HG03135 (cell line): ENCODE measurements around the gene WDR74.
"Not testable (repeated sequence)": the region's sequence is repeated elsewhere in the genome, so short reads cannot be mapped to it uniquely, and the experiment has no call there.

Experiments
- ATAC-seq: cut with Tn5 transposase; IDR thresholded peaks from one replicate; pipeline ENCODE4 v1.9.1; 2021; ENCODE audit warnings: mild to moderate bottlenecking, moderate library complexity; ENCODE audit not compliant: unreplicated experiment

Gene WDR74

DNA sequence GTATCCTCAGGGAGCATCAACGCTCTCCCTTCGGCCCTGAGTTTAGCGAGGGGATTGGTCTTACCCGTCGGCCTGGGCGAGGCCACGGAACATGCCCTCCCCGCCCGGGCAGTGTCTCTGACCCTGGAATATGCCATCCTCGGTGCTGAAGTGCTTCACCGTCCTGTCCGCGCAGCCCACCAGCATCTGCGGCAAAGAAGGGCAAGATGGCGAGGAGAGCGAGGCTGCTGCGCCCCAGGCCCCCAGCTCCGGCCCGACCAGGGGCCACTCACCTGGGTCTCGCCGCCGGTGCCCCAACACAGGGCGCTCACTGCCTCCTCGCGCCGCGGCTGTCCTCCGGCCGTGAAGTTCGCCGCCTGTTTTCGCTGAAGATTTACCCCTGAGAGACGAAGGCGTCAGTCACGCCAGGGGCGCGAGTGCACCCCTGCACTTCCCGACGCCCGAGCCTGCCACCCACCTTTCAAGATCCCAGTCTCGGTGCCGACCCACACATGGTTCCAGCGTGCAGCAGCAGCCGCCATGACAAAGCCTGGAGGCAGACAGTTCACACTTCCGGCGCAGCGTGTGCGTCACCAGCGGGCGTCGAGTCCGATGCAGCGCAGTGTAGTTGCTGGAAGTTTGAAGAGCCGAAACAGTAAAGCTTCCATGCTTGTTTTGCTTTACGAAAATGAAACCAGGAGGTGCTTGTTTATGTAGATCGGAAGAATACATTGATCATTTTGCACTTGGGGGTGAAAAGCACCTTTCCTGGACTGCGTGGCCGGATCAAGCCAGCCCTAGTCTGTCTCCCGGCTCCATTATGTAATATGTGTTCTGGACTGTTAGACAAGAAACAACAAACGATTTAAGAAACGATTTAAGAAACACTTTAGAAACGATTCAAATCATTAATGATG lies at the start of gene WDR74:
Gene WDR74, minus strand, starts transcription at position 541 of the 896 bp plus-strand sequence. Its CDS starts 20 bp downstream, at position 521.
- ATAC-seq, result peak; percentile 45

DNA sequence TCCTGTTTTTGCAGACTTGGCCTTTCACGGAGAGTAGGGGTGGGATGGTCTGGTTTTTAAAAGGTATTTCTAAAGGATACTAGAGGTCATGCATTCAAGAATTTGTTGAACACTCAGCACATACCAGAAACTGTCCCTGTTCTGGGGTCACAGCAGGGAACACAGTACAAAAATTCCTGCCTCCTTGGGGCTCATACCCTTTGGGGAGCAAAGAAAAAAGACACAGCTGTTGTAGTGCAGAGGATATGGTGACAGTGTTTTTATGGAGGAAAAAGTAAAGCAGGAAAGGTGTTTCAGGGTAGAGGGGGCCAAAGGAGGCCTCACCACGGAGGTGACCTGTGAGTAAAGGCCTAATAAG lies 49.7 kb upstream of the WDR74 start:
- ATAC-seq, result no peak

DNA sequence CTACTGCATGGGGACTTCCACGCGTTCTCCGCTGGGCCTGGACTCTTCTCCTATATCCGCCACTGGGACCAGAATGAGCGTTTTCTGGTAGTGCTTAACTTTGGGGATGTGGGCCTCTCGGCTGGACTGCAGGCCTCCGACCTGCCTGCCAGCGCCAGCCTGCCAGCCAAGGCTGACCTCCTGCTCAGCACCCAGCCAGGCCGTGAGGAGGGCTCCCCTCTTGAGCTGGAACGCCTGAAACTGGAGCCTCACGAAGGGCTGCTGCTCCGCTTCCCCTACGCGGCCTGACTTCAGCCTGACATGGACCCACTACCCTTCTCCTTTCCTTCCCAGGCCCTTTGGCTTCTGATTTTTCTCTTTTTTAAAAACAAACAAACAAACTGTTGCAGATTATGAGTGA lies 49.0 kb upstream of the WDR74 start:
- ATAC-seq, result no peak

DNA sequence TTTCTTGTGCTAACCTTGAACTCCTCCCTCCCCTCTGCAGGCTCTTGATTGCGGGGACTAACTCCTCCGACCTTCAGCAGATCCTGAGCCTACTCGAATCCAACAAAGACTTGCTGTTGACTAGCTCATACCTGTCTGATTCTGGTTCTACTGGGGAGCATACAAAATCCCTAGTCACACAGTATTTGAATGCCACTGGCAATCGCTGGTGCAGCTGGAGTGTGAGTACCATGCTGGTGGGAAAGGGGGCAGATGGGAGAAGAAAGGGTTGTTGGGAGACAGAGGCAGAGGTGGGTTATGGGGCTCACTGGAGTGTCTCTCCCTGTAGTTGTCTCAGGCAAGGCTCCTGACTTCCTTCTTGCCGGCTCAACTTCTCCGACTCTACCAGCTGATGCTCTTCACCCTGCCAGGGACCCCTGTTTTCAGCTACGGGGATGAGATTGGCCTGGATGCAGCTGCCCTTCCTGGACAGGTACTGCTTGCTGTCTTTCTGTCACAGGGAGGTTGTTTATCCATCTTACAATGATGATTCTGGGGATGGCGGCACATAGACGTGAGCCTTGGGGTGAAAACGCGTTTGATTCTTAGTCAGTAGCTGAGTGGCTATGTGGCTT lies 45.9 kb upstream of the WDR74 start:
- ATAC-seq, result no peak

DNA sequence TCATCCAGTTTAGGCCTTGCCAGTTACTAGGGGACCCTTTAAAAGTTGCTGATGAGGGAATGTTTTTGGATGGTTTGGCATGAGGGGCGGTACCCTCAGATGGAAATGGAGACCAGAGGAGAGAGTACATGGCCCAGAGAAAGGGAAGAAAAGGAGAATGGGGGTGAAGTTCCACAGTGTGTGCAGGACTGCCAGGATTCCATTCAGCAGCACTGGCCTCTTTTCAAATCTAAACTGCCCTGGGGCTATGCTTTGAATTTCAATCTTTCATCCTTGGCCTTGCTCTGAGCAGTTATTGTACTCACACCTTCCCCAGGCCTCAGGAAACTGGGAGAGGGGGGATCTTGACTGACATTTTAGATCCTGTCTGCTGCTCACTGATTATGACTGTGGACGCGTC lies 44.3 kb upstream of the WDR74 start:
- no peak for ATAC-seq

DNA sequence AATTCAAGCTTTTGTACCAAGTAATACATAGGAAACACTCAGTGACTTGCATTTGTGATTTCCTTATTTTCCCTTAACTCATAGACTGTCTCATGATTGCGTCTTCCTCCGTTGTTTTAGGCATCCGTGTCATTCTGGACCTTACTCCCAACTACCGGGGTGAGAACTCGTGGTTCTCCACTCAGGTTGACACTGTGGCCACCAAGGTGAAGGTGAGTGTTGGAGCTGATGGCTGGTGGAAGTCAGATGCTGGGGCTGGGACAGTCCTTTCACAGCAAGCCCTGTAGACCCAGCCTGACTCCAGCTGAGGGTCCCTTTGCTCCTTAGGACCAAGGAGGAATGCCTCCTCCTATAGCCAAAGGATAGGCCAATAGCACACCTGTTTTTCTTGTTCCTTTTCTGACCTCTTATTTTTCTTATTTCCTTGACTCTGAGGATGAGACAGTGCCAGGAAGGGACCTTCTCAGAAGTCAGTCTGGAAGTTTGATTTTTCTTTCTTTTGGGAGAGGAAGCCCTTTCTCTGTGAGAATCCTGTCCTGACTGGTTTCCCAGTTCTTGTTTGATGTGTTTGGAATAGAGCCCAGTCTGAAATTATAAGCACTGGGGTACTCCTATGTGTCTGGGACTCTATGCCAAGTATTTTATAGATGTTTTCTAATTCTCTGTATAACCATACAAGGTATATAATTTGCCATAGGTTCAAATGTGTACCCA lies 43.6 kb upstream of the WDR74 start:
- ATAC-seq, result no peak

DNA sequence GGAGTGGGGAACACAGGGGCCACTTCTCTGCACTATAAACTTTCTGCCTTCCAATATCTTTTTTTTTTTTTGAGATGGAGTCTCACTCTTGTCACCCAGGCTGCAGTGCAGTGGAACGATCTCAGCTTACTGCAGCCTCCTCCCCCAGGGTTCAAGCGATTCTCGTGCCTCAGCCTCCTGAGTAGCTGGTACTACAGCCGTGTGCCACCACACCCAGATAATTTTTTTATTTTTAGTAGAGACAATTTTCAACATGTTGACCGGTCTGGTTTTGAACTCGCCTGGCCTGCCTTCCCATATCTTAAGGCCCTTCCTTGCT lies 43.0 kb upstream of the WDR74 start:
- ATAC-seq, result no peak

DNA sequence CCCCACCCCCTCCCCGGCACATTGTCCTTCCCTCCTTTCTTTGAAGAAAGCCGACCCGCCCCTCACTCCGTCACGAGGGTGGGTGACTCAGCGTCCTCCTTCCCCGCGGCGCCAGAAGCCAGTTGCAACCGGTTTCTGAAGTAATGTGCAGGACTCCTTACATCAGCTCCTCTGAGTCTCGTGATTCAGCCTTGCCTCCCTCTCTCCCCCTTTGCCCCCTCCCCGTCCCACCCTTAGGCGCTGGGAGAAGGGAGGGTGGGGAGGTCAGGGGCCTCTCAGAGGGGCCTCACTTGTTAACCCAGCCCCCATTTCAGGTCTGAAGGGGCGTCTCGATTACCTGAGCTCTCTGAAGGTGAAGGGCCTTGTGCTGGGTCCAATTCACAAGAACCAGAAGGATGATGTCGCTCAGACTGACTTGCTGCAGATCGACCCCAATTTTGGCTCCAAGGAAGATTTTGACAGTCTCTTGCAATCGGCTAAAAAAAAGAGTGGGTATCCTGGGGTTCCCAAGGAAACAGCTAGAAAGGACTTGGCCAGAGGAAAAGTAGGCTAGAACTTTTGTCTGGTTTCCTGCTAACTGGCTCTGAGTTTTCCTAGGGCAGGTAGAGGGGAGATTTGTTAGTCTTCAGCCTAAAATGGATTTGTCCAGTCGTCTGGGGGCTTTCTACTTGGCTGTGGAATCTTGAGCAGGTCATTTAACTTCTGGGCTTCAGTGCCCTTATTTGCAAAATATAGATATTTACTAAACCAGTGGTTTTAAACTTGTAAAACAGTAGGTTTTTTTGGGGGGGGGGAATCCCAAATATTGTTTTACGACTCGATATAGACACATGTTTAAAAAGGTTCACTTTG lies 42.4 kb upstream of the WDR74 start:
- peak; percentile 41 for ATAC-seq

DNA sequence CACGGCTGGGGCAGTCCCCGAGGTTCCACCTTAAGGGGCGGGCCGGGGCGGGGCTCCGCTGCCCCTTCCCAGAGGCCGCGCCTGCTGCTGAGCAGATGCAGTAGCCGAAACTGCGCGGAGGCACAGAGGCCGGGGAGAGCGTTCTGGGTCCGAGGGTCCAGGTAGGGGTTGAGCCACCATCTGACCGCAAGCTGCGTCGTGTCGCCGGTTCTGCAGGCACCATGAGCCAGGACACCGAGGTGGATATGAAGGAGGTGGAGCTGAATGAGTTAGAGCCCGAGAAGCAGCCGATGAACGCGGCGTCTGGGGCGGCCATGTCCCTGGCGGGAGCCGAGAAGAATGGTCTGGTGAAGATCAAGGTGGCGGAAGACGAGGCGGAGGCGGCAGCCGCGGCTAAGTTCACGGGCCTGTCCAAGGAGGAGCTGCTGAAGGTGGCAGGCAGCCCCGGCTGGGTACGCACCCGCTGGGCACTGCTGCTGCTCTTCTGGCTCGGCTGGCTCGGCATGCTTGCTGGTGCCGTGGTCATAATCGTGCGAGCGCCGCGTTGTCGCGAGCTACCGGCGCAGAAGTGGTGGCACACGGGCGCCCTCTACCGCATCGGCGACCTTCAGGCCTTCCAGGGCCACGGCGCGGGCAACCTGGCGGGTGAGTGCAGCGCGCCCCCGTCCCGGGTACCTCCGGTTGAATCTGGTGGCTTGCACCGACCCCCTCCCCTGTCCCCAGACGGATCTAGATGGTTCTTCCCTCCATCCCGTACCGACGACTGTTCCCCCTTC lies 41.6 kb upstream of the WDR74 start, which contains the start of gene SLC3A2:
Gene SLC3A2, plus strand, starts transcription at position 94 of the 776 bp plus-strand sequence. Its CDS starts 128 bp downstream, at position 222.
- peak; percentile 70 for ATAC-seq

DNA sequence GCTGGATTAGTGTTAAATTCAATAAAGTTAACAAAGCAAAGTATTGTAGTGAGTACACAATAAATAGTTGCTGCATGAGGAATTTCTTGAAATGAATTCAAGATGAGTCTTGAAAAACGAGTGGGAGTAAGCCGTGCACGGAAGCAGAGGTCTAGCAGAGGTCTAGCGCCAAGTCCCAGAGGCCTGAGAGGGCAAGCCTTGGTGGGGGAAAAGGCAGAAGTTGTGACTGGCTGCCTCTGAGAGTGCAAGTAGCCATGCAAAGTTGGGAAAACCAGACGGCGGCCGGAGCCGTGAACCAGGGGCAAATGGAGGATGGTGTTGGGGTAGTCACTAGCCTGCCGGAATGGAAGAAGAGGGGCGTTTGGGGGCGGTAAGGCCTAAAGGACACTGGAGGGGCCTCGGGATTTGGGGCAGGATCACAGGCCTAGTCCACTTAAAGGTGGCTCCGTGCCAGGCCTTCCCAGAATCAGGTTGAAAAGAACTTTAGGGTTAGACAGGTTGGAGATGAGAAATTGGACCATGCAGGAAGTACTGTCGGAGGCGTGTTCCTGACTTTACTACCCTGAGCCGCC lies 40.9 kb upstream of the WDR74 start:
- peak; percentile 11 for ATAC-seq

DNA sequence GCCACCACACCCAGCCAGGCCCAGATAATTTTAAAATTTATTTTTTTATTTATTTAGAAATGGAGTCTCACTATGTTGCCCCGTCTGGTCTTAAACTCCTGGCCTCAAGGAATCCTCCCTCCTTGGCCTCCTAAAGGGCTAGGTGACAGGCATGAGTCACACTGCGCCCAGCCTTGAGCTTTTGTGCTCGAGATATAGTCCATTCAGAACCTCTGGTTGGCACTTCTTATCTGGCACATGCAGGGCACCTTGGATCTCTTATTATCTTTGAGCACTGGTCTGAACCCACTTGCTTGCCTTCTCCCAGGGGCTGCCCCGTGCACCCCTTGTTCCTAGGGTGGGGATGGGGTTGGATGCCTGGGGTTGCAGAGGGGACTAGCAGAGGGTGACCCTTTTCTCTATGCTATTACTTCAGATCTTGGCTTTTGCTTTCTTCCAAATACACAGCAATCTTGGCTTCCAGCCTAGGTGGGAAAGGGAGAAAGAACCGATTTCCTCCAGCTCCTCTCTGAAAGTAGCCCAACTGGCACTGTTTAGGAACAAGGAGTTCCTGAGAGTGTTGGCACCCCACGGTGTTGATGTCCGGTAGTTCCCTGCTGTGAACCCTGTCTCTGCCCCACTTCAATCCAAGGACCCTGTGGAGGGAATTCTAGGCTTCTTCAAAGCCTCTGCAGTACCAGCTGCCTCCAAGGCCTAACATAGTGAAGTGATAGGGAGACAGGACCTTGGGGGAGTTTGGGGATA lies 40.0 kb upstream of the WDR74 start:
- ATAC-seq, result no peak

DNA sequence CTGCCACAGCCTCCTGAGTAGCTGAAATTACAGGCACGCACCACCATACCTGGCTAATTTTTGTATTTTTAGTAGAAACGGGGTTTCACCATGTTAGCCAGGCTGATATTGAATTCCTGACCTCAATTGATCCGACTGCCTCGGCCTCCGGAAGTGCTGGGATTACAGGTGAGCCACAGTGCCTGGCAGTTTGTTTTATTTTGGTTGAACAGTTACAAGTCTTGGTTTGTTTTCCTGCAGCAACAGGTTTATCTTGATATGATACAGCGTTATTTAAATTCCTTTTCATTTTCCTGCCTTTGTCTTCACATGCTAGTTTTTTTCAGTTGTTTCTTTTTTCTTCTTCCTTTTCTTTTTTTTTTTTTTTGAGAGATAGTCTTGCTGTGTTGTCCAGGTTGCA lies 37.3 kb upstream of the WDR74 start:
- ATAC-seq, result no peak

DNA sequence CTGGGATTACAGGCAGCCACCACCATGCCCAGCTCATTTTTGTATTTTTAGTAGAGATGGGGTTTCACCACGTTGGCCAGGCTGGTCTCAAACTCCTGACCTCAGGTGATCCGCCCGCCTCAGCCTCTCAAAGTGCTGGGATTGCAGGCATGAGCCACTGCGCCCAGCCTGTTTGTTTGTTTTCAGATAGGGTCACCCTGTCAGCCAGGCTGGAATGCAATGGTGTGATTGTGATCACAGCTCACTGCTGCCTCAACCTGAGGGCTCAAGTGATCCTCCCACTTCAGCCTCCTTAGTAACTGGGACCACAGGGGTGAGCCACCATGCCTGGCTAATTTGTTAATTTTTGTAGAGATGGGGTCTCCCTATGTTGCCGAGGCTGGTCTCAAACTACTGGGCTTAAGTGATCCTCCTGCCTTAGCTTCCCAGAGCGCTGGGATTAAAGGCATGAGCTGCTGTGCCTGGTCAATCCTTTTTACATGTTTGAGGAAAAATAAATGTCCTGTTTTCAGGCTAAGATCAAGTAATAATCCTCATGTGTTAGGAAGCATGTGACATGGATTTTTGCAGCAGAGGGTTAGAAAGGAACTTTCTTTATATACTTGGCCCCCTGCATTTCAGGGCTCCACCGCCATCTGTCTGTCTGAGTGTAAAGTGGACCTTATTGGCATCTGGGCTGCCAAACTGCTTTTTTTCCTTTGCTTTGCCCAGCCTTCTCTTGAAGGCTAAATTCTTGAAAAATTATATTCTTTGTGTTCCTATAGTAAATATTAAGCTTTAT lies 36.5 kb upstream of the WDR74 start:
- ATAC-seq, result no peak

DNA sequence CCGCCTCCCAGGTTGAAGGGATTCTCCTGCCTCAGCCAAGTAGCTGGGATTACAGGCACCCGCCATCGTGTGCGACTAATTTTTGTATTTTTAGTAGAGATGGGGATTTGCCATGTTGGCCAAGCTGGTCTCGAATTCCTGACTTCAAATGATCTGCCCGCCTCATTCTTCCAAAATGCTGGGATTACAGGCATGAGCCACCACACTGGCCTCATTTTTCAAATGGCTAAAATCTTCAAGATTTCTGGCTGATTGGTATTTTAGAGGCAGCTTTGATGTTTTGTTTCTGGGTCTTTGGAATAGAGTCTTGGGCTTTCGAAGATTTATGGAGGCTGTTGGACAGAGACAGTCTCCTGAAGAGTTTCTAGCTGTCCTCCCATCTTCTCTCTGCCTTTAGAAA lies 35.5 kb upstream of the WDR74 start:
- ATAC-seq, result no peak

DNA sequence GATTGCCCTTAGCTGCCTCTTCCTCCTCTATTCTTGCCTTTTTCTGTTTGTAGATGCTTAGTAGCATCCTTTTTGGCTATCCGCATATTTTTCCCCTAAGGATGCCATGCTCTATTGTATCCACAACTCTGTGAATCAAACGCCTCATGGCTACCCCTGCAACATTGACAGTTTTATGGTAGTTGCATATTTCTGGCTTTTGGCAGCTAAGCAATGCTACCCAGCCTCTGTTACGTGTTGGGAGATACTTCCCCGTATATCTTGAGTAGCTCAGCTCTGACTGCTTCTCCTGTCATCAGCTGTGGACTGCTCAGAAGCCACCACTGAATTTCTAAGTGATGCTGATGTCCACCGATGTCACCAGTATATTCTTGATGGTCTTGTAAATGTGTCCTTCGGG lies 26.2 kb upstream of the WDR74 start:
- no peak for ATAC-seq

DNA sequence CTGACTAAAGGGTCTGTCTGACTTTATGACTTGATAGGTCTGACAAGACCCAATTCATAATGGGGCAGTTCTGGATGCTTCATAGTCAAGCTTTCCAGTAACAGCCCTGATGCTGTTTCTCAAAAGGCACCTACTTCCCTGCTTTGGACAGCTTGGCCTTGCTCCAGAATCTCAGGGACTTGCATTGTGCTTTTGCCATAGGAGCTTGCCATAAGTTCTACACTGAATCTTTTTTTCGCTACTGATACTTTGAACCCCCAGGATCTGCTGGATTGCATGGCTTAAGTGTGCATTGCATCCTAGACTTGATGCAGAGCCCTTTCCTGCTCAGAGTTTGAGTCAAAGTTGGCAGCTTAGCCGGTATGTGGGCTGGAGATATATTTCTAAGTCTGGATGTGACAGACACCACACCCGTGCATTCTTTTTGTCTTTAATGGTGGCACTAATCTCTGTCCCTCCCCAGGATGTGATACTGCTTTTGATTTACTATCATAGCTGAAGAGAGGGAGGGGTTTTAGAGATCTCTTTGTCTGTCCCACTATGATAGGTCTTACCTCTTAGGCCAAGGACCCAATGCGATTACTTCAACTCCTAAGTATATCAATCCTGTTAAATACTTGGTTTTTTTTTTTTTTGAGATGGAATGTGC lies 24.4 kb upstream of the WDR74 start:
- no peak for ATAC-seq

DNA sequence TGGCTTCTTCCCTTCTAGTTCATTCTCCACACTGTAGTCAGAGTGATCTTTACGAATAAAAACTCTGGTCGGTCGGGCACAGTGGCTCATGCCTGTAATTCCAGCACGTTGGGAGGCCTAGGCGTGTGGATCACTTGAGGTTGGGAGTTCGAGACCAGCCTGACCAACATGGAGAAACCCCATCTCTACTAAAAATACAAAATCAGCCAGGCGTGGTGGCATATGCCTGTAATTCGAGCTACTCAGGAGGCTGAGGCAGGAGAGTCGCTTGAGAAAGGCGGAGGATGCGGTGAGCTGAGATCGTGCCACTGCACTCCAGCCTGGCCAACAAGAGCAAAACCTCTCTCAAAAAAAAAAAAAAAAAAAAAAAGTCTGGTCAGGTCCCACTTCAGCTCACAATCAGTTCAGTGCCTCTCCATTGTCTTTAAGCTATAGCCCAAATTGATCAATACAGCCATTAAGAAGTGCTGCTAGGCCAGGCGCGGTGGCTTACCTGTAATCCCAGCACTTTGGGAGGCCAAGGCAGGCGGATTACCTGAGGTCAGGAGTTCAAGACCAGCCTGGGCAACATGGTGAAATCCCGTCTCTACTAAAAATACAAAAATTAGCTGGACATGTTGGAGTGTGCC lies 22.3 kb upstream of the WDR74 start:
- not testable (repeated sequence) for ATAC-seq
